ENCODE data around the gene CDKN1C.
A peak's percentile ranks its signal among the peaks of the same experiment; 100 is the strongest.

CDKN1C gene

DNA sequence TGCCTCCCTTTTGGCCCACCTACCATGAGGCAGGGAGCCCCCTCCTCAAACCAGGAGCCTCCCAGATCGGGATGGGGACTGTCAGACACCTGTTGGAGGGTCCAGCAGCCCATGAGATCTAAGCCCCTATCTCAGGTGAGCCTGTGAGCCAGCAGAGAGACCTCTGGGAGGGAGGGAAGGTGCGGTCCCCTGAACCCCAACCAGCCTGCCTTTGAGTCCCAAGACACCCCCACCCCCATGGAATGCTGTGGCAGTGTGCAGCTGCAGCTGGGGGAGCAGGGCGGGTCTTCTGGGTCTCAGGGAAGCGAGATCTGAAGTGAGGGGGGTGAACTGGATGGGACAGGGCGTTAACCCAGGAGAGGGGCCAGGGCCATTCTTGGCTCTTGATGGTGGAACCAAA lies 1.4 kb upstream of the CDKN1C start:
- TF ChIP-seq, protein P1, sequence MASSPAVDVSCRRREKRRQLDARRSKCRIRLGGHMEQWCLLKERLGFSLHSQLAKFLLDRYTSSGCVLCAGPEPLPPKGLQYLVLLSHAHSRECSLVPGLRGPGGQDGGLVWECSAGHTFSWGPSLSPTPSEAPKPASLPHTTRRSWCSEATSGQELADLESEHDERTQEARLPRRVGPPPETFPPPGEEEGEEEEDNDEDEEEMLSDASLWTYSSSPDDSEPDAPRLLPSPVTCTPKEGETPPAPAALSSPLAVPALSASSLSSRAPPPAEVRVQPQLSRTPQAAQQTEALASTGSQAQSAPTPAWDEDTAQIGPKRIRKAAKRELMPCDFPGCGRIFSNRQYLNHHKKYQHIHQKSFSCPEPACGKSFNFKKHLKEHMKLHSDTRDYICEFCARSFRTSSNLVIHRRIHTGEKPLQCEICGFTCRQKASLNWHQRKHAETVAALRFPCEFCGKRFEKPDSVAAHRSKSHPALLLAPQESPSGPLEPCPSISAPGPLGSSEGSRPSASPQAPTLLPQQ (tag by site-specific recombination; IDR thresholded peaks at IDR 0.05) = no peak
- TF ChIP-seq ZXDB (tag by site-specific recombination; IDR thresholded peaks at IDR 0.05) (no peak), PRDM1 (tag by site-specific recombination; IDR thresholded peaks at IDR 0.05) (no peak), KLF10 (tag by site-specific recombination; IDR thresholded peaks at IDR 0.05) (no peak), ZNF23 (tag by site-specific recombination; IDR thresholded peaks at IDR 0.05; ENCODE audit: borderline replicate concordance) (no peak), SCRT2 (tag by site-specific recombination; IDR thresholded peaks at IDR 0.05) (0 out of 2 replicates have a peak, but pooled peaks have one; percentile 10), ZNF48 (tag by site-specific recombination; IDR thresholded peaks at IDR 0.05) (no peak), GLIS2 (tag by site-specific recombination; IDR thresholded peaks at IDR 0.05) (0 out of 2 replicates have a peak, but pooled peaks have one; percentile 2), ZNF350 (tag by site-specific recombination; IDR thresholded peaks at IDR 0.05) (no peak), YY1 (tag by site-specific recombination; IDR thresholded peaks at IDR 0.05) (no peak), BCL11B (tag by site-specific recombination; IDR thresholded peaks at IDR 0.05; ENCODE audit: low read depth) (no peak)
- TF ChIP-seq, protein P2, sequence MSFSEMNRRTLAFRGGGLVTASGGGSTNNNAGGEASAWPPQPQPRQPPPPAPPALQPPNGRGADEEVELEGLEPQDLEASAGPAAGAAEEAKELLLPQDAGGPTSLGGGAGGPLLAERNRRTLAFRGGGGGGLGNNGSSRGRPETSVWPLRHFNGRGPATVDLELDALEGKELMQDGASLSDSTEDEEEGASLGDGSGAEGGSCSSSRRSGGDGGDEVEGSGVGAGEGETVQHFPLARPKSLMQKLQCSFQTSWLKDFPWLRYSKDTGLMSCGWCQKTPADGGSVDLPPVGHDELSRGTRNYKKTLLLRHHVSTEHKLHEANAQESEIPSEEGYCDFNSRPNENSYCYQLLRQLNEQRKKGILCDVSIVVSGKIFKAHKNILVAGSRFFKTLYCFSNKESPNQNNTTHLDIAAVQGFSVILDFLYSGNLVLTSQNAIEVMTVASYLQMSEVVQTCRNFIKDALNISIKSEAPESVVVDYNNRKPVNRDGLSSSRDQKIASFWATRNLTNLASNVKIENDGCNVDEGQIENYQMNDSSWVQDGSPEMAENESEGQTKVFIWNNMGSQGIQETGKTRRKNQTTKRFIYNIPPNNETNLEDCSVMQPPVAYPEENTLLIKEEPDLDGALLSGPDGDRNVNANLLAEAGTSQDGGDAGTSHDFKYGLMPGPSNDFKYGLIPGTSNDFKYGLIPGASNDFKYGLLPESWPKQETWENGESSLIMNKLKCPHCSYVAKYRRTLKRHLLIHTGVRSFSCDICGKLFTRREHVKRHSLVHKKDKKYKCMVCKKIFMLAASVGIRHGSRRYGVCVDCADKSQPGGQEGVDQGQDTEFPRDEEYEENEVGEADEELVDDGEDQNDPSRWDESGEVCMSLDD (tag by site-specific recombination; IDR thresholded peaks at IDR 0.05) = no peak
- TF ChIP-seq, protein P3, sequence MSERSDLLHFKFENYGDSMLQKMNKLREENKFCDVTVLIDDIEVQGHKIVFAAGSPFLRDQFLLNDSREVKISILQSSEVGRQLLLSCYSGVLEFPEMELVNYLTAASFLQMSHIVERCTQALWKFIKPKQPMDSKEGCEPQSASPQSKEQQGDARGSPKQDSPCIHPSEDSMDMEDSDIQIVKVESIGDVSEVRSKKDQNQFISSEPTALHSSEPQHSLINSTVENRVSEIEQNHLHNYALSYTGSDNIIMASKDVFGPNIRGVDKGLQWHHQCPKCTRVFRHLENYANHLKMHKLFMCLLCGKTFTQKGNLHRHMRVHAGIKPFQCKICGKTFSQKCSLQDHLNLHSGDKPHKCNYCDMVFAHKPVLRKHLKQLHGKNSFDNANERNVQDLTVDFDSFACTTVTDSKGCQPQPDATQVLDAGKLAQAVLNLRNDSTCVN (tag by site-specific recombination; optimal IDR thresholded peaks at IDR 0.05) = no peak
- no peaks in the 10 kb centered on the region for H3K4me1 ChIP-seq (ENCODE audit: control insufficient read depth, insufficient read depth, low read length)
- POLR2A ChIA-PET = interaction anchor here (1.8 to 2.5 kb wide), 2 partner anchors 42 to 354 kb away, joined by 10 to 15 read pairs; partner anchors contain the start of gene PHLDA2

DNA sequence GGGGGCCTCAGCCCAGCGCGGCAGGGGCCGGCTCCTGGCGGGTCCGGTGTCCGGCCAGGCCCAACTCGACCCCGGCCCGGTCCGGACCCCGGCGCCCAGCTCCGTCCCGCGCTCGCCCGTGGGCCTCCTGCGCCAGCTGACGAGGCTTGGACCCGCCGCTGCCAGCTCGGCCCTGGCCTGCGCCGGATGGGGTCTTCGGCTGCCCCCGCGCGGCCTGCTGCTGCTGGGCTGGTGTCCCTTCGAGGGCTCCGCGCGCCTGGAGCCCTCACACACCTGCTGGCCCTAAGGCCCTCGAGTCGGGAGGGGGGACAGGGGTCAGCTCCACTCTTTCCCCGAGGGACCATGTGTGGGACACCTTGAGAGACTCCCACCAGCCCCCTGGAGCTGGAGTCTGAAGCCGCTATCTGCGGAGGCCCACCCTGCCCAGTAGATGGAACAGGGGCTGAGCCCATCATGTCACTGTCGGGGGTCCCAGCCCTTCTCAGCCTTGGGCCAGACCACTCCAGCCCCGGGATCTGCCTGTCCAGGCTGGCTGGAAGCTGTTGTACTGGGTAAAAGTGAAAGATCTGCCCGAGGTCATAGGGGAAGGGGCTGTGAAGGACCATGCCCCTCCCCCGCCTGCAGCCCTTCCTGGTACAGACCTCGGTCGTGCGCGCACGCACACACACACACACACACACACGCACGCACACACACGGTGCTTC lies 768 bp upstream of the CDKN1C start:
- TF ChIP-seq ZNF785 (tag by site-specific recombination; IDR thresholded peaks at IDR 0.05) = no peak
- no peak for TF ChIP-seq ZNF114 (tag by site-specific recombination; IDR thresholded peaks at IDR 0.05)
- TF ChIP-seq, protein P4, sequence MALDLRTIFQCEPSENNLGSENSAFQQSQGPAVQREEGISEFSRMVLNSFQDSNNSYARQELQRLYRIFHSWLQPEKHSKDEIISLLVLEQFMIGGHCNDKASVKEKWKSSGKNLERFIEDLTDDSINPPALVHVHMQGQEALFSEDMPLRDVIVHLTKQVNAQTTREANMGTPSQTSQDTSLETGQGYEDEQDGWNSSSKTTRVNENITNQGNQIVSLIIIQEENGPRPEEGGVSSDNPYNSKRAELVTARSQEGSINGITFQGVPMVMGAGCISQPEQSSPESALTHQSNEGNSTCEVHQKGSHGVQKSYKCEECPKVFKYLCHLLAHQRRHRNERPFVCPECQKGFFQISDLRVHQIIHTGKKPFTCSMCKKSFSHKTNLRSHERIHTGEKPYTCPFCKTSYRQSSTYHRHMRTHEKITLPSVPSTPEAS (tag by site-specific recombination; IDR thresholded peaks at IDR 0.05) = 0 out of 2 replicates have a peak, but pooled peaks have one; percentile 31
- TF ChIP-seq, protein P5, sequence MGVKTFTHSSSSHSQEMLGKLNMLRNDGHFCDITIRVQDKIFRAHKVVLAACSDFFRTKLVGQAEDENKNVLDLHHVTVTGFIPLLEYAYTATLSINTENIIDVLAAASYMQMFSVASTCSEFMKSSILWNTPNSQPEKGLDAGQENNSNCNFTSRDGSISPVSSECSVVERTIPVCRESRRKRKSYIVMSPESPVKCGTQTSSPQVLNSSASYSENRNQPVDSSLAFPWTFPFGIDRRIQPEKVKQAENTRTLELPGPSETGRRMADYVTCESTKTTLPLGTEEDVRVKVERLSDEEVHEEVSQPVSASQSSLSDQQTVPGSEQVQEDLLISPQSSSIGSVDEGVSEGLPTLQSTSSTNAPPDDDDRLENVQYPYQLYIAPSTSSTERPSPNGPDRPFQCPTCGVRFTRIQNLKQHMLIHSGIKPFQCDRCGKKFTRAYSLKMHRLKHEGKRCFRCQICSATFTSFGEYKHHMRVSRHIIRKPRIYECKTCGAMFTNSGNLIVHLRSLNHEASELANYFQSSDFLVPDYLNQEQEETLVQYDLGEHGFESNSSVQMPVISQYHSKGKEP (tag by site-specific recombination; IDR thresholded peaks at IDR 0.05) = no peak
- TF ChIP-seq, protein P6, sequence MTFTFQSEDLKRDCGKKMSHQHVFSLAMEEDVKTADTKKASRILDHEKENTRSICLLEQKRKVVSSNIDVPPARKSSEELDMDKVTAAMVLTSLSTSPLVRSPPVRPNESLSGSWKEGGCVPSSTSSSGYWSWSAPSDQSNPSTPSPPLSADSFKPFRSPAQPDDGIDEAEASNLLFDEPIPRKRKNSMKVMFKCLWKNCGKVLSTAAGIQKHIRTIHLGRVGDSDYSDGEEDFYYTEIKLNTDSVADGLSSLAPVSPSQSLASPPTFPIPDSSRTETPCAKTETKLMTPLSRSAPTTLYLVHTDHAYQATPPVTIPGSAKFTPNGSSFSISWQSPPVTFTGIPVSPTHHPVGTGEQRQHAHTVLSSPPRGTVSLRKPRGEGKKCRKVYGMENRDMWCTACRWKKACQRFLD (tag by site-specific recombination; IDR thresholded peaks at IDR 0.05) = no peak
- TF ChIP-seq GLIS2 (tag by site-specific recombination; IDR thresholded peaks at IDR 0.05) = 0 out of 2 replicates have a peak, but pooled peaks have one; percentile 12
- ChIA-PET CTCF (interaction anchor here (0.6 to 16.8 kb wide), 5 partner anchors 9 to 353 kb away, joined by 3 to 456 read pairs (median 4); no protein-coding TSS in a partner anchor), POLR2A (interaction anchor here (0.7 to 2.5 kb wide), 3 partner anchors 43 to 352 kb away, joined by 3 to 10 read pairs (median 4); partner anchors contain the start of genes KCNQ1OT1 and PHLDA2)
- H3K27ac ChIP-seq (ENCODE audit: extremely low read depth, low read depth, low read length) = no peak overlapping the region
- no peaks in the 10 kb centered on the region for H3K4me1 ChIP-seq (ENCODE audit: control insufficient read depth, insufficient read depth, low read length)
- H3K9me3 ChIP-seq (ENCODE audit: control insufficient read depth, insufficient read depth, low read depth, low read length) = no peaks in the 10 kb centered on the region
- no peaks in the 10 kb centered on the region for H3K36me3 ChIP-seq (ENCODE audit: control insufficient read depth in 2 of 2, insufficient read depth in 1 of 2, low read length in 2 of 2)
- no peak overlapping the region for H3K4me3 ChIP-seq (ENCODE audit: low read depth, low read length)

More for the DNA sequence above, 1.4 kb upstream of the CDKN1C start:
- H3K36me3 ChIP-seq (ENCODE audit: control insufficient read depth in 2 of 2, insufficient read depth in 1 of 2, low read length in 2 of 2) = no peaks in the 10 kb centered on the region
- no peak overlapping the region for H3K27ac ChIP-seq (ENCODE audit: extremely low read depth, low read depth, low read length)
- CTCF ChIA-PET = interaction anchor here (0.6 to 16.8 kb wide), 12 partner anchors 8 to 359 kb away, joined by 3 to 456 read pairs (median 4); a partner anchor contains a TSS
- no peaks in the 10 kb centered on the region for H3K9me3 ChIP-seq (ENCODE audit: control insufficient read depth, insufficient read depth, low read depth, low read length)
- no peak overlapping the region for H3K4me3 ChIP-seq (ENCODE audit: low read depth, low read length)
